NCI-H146 treated with DMSO at 0.1 percent for 48 hours (cell line): ENCODE measurements around the gene SAMD15.
"Not testable (repeated sequence)": the region's sequence is repeated elsewhere in the genome, so short reads cannot be mapped to it uniquely, and the experiment has no call there.

Experiments used
- DNase-seq: peaks from one replicate; lab custom pipeline; 2025; ENCODE audit not compliant: unreplicated experiment; lab: John Stamatoyannopoulos, UW

The SAMD15 gene

GRCh38 chr14:77375164-77375950, 1.8 kb upstream of the SAMD15 start:
- DNase-seq = no peak

- no peak for DNase-seq
These were observed 1.0 kb upstream of the SAMD15 start for GRCh38 chr14:77375973-77376770.

GRCh38 chr14:77377502-77377844, 294 bp downstream of the SAMD15 start:
- no peak for DNase-seq

- DNase-seq = no peak
These were observed 1.5 kb downstream of the SAMD15 start for GRCh38 chr14:77378701-77379100.

GRCh38 chr14:77390188-77390587, 13.0 kb downstream of the SAMD15 start:
- DNase-seq = no peak

- no peak for DNase-seq
These were observed 23.0 kb downstream of the SAMD15 start for GRCh38 chr14:77400216-77400615.

GRCh38 chr14:77403768-77404167, 26.6 kb downstream of the SAMD15 start:
- no peak for DNase-seq

- DNase-seq = no peak
These were observed 28.9 kb downstream of the SAMD15 start for GRCh38 chr14:77406086-77406485.

- no peak for DNase-seq
These were observed 29.5 kb downstream of the SAMD15 start for GRCh38 chr14:77406718-77407117.

GRCh38 chr14:77407158-77407557, 30.0 kb downstream of the SAMD15 start:
- DNase-seq = no peak

GRCh38 chr14:77409131-77409533, 32.0 kb downstream of the SAMD15 start:
- DNase-seq = no peak

- DNase-seq = not testable (repeated sequence)
These were observed 38.3 kb downstream of the SAMD15 start for GRCh38 chr14:77415403-77416030.

- DNase-seq = not testable (repeated sequence)
These were observed 38.9 kb downstream of the SAMD15 start for GRCh38 chr14:77416098-77416497.

- DNase-seq = no peak
These were observed 39.7 kb downstream of the SAMD15 start for GRCh38 chr14:77416836-77417235.

GRCh38 chr14:77421201-77421600, 44.0 kb downstream of the SAMD15 start:
- DNase-seq = no peak

- DNase-seq = no peak
These were observed 46.2 kb downstream of the SAMD15 start, which contains the start of gene NOXRED1 for GRCh38 chr14:77423423-77423822. NOXRED1 (minus strand) TSS chr14:77423523; CDS start chr14:77422889, 634 bp downstream.

- DNase-seq = no peak
These were observed 47.7 kb downstream of the SAMD15 start for GRCh38 chr14:77424862-77425261.

GRCh38 chr14:77426396-77426795, 49.2 kb downstream of the SAMD15 start:
- DNase-seq = no peak

GRCh38 chr14:77436042-77436441, 58.9 kb downstream of the SAMD15 start:
- no peak for DNase-seq

- DNase-seq = no peak
These were observed 61.4 kb downstream of the SAMD15 start for GRCh38 chr14:77438596-77438995.

GRCh38 chr14:77439861-77440260, 62.7 kb downstream of the SAMD15 start:
- DNase-seq = no peak
